ENCODE data around the gene NPAS3.

NPAS3 gene

GRCh38 chr14:33480071-33480886 is 541.6 kb downstream of the NPAS3 start:
- DNase-seq (ENCODE audit: low read depth in 2 of 2) = no peak

DNA sequence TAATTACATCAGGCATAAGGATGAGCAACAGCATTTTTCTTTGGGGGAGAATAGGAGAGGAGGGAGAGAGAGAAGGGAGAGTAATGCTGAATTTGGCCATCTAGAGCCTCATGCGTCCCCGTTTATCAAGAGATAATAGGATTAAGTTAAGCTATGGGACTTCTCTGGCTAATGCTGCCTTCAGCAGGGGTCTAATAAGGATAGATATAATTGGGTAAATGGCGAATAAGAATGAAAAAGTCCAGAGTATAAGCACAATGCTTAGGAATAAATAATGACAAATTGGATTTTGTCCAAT is 542.2 kb downstream of the NPAS3 start:
- DNase-seq (ENCODE audit: low read depth in 2 of 2) = no peak

DNA sequence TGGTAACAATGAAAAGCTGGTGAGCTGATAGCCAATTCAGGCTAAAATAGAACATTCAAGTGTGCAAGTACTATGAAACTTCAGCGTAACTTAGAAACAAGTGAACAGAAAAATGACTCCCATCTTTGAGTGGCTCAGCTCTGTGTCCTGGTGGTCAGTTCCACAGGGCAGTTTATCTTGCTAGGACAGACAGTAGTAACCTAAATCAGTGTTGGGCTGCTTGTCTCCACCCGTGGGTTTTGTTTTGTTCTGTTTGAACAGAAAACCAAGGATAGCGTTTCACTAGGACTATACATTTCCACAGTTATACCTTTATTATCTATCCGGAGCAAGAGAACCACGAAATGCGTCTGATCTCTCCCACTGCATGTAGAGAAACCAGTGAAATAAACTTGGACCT is 544.4 kb downstream of the NPAS3 start:
- no peak for DNase-seq (ENCODE audit: low read depth in 2 of 2)

- DNase-seq (ENCODE audit: low read depth in 2 of 2) = no peak
These were observed 544.9 kb downstream of the NPAS3 start for GRCh38 chr14:33483541-33483940.

DNA sequence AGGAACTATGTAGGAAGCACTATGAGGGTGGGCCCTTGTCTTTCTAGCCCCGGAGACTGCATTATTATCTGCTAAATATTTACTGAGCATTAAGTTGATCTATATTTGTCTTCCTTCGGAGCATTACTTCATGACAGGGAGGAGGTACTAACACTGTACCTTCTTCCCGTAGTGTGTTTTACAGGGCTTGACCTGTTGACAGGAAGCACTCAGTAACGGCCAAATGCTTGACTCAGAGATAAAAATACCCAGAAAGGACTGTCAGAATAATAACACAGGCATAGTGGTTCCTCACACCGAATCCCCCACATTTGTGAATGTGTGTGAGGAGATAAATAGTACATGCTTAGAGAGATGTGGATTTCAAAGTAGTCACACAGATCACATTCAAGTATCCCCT is 545.6 kb downstream of the NPAS3 start:
- no peak for DNase-seq (ENCODE audit: low read depth in 2 of 2)

- DNase-seq (ENCODE audit: low read depth in 2 of 2) = no peak
These were observed 547.7 kb downstream of the NPAS3 start for GRCh38 chr14:33486332-33486890.

DNA sequence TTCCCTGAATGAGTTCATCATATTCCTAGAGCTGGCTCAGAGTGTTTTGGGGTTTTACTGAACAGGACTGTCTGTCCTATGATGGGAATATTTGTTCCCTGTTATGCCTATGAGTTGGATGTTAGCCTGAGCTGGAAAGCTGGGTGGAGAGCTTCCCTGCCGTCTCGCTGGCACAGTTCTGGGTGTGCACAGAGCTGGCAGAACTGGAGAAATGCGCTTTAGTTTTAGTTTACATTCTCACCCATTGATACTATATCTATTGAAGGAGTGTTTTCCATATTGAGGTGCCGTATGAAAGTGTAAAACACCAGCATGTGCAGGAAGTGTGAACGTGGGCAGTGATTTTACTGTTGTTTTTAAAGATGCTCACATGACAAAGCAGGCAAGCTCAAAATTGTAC is 549.9 kb downstream of the NPAS3 start:
- no peak for DNase-seq (ENCODE audit: low read depth in 2 of 2)

- no peak for DNase-seq (ENCODE audit: low read depth in 2 of 2)
These were observed 551.9 kb downstream of the NPAS3 start for GRCh38 chr14:33490555-33490954.

DNA sequence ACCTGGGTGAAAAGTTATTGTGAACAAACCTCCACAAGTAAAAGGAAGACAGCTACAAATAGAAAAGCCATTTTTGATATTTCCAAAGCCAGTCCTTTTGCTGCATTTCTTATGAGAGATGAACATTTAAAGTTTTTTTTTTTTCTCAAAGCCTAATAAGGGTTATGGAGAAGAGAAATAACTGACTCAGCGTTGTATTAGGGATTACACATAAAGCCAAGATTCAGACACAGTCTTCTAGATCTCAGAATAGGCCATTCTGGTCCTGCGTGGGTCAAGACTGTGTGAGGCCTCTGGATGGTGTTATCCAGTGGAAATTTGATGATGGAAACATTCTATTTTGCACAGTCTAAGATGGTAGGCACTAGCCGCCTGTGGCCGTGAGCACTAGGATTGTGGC is 552.4 kb downstream of the NPAS3 start:
- DNase-seq (ENCODE audit: low read depth in 2 of 2) = no peak

DNA sequence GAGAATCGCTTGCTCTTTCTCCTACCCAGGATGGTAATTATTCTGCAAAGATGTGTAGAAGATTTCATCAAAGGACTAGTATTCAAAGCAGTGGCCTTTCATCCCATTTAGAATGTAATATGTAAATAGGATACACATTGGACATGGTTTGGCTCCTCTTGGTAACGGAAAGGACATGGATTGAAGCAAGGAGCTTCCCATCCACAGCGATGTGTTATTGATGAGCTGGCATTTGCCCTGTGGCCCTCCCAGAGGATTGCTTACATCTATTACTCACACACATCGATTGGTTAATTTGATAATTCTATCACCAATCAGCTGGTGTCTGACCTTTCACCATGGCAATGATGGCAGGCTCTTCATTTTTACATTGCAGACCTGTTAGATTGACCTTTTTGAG is 553.8 kb downstream of the NPAS3 start:
- no peak for DNase-seq (ENCODE audit: low read depth in 2 of 2)

DNA sequence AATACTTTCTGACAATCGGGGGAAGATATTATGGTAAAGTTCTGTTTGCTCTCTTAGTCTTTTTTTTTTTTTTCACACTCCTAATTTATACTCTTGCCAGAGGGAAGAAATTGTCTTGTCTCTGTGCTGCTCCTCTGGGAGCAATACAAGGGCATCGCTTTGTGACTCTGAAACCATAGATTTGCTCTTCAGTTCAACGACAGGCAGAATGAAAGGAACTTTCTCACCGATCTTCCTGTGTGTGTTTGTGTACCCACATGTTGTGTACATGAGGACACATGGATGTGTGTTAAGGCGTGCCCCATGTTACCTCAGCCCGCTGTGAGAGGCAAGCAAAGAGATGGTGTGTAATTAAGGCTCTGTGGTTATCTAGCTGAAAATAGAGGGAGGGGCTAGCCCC is 554.6 kb downstream of the NPAS3 start:
- DNase-seq (ENCODE audit: low read depth in 2 of 2) = no peak

- DNase-seq (ENCODE audit: low read depth in 2 of 2) = no peak
These were observed 555.3 kb downstream of the NPAS3 start for GRCh38 chr14:33493990-33494389.

- DNase-seq (ENCODE audit: low read depth in 2 of 2) = no peak
These were observed 561.0 kb downstream of the NPAS3 start for GRCh38 chr14:33499687-33500086.

DNA sequence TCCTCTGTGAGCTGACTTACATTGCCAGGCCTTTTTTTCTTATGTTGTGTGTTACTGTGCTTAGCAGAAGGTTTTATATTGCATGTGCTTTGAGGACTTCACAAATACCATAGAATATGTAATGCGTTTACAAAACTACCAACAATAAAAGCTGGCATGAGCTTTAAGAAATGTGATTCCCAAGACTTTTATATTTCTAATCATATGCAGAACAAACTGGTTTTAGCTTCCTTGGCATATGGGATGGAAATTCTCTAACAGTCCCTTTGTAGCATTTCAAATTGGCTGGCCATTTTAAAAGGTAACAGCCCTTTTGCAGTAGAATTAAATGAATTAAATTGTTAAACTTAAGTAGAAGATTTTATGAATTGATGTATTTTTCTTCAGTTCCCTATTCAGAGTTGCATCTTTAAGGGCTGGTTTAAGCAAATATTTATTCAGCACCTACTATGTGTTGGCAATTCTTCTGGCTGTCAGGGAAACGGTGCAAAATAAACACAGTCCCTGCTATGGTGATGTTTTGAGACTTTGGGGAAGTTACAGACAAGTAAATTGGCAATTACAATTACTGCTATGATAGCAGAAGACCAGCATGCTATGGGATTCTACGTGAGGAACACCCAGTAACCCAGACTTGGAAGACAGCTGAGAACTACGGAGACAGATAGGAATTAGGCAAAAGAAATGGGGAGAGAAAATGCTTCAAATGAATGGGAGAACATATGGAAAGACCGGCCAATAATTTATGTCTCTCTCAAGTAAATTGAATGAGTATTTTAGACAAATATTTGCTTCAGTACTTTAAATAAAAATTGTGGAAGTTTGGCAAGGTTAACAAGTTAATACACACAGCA is 565.8 kb downstream of the NPAS3 start:
- DNase-seq (ENCODE audit: low read depth in 2 of 2) = no peak

DNA sequence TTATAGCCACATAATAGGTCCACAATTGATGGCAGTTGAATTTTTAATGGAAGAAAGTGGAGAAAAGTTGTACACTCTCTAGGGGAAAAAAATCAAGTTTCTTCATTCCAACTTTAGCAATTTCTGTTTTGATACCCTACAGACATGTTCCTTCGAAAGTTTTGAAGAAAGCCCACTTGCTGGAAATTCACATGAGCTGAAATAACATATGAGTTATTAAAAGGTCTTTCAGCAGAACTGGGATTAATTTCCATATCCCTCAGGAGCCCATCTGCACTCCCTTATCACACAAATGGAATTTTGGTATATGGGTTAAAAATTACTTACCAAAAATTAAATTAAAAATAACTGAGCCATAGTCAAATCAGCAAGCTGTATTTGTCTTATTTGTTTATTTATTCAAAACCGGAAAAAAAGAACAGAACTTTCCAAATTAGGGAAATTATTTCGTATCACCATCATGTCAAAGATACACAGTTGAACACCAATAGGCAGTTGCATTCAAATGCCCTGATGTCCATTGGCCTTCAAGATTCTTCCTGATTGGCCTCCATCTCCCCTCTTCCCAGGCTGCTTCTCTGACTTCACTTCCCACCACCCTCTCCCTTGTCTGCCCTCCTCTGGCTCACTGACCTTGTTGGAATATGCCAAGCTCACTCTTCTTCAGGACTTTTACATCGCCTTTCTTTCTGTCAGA is 566.7 kb downstream of the NPAS3 start:
- no peak for DNase-seq (ENCODE audit: low read depth in 2 of 2)

DNA sequence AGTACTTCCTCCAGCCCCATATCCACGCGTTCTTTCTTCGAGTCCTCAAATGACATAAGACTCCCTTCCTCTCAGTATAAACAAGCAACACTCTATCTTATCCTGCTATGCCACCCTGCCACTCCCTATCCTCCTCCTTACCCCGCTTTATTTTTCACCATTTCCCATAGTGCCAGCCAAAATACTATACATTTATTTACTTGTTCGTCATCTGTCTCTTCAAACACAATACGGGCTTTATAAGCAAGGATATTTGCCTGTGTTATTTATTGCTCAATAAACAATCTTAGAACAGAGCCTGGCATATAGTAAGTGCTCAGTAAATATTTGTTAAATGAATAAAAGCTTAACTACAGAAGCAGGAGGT is 567.3 kb downstream of the NPAS3 start:
- no peak for DNase-seq (ENCODE audit: low read depth in 2 of 2)

- DNase-seq (ENCODE audit: low read depth in 2 of 2) = no peak
These were observed 569.7 kb downstream of the NPAS3 start for GRCh38 chr14:33508126-33509062.

DNA sequence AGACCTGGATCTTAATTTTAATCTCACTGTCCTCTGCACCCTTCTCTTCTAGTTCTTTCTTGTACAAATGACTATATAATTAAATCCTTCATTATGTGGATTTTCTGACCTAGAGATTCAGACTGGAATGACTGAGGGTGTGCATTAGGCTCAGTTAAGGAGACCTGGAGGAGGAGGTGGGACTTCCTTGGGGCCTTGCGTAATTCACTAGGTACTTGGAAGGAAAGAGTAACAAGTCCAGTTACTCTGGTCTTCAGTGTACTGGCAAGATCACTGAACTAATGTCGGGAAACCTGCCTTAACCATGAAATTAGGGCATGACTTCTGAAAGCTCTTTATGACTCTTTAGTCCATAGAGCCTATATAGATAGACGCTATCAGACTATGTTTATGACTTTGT is 570.8 kb downstream of the NPAS3 start:
- no peak for DNase-seq (ENCODE audit: low read depth in 2 of 2)

DNA sequence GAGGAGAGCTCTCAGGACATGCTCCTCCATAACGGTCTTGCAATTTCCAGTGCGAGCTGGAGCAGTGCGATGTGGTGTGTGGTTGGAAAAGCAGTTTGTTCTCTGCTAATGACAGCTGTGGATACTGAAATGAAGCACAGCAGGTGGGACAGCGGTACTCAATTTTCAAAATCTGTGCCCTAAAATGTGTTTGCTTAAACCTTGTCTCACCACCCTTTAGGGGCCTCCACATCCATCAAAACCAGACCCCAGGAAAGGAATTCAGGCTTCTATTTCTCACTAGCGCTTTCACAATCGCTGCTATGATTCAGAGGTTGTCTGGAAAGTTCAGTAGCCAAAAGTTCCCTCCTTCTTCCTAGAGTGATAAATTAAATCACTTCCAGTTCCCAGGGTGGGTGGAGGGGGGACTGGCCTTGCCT is 571.4 kb downstream of the NPAS3 start:
- DNase-seq (ENCODE audit: low read depth in 2 of 2) = no peak

DNA sequence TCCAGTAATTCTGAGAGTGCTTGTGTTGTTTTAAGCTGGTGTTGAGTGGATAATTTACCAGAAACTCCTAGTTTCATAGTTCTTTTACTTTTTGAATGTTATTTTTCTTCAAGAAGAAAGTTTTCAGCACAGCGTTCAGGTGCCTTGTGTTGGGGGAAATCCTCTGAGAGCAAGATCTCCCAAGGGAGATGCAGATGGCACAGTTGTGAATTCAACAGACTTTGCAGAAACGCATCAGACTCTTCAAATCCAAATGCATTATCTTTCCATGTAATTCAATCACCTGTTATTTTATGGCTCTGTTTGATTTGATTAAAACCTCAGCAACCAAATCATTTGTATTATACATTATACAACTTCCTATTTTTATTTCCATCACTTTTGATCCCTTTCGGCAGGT is 572.3 kb downstream of the NPAS3 start:
- DNase-seq (ENCODE audit: low read depth in 2 of 2) = no peak
